Activated CD4-positive, alpha-beta T cell treated with anti-CD3 and anti-CD28 coated beads, Interleukin-2, Interleukin-4, amounts not matched to agents 100 ng/mL and 50 ng/mL, durations not matched to agents 16 hours and 8 hours (primary cell): Measurements from ENCODE around the gene COPB2.

Experiments
- DNase-seq: peaks from one replicate; pipeline ENCODE4 v3.0.0-alpha.2; 2020; ENCODE audit warnings: low spot score

The COPB2 gene

DNA sequence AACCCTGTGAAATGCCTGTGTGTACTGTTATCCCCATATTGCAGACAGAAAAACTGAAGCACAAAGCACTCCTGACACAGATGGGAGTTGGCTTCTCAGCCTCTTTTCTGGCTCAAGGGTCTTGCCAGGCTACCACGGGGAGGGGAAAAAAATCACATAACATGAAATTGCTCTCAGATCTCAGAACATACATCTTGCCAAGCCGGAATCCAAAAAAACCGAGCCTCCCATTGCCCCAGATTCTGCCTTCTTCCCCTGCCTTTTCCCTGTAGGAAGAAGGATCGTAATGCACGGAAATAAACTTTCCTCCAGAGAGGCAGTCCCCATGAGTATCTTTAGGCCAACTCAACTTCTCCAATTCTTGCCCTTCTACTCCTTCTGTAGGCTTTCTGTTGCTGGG, 62.2 kb downstream of the COPB2 start:
- DNase-seq: no peak

DNA sequence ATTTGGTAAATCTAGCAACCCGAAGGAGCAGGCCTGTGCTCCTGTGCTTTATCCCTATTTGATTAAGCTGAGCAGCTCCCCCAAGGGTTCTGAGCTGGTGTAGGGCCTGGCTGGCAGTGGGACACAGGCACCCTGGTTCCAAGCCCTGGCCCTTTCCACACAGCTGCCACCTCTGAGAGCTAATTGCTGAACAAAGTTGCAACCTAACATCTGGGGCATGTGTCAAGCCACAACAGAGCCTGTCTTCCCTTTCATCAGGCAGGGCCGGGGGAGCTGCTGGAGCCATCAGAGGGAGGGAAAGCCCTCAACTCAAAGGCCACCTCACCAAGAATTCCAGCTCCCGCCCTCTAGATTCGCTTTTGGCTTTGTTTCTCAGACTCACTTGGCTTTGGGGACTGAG, 62.7 kb downstream of the COPB2 start:
- DNase-seq: no peak

DNA sequence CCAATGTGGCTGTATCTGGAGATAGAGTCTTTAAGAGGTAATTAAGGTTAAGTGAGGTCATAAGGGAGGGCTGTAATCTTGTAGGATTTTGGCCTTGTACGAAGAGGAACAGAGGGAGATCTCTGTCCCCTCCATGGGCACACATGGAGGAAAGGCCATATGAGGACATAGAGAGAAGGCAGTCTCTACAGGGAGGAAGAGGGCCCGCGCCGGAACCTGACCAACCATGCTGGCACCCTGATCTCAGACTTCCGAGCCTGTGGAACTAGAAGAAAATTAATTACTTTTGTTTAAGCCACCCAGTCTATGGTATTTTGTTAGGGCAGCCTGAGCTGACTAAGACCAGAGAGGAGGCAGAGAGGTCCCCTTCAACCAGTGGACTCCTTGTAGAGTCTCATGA, 63.3 kb downstream of the COPB2 start:
- DNase-seq: no peak

DNA sequence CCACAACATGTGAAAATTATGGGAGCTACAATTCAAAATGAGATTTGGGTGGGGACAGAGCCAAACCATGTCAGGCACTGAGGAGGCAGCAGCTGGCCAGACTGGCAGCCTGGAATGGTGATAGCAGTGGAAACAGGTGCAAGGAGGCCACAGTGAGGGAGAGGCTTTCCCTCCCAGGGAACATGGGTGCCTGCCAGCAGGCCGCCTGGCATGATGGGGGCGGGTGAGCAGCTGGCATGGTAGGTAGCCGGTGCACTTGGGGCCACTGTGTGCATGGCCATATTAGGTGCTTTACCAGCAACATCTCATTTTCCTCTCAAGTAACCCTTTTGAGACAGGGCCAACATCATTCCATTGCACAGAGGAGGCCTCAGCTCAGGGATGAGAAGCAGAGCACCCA, 63.9 kb downstream of the COPB2 start:
- no peak for DNase-seq

DNA sequence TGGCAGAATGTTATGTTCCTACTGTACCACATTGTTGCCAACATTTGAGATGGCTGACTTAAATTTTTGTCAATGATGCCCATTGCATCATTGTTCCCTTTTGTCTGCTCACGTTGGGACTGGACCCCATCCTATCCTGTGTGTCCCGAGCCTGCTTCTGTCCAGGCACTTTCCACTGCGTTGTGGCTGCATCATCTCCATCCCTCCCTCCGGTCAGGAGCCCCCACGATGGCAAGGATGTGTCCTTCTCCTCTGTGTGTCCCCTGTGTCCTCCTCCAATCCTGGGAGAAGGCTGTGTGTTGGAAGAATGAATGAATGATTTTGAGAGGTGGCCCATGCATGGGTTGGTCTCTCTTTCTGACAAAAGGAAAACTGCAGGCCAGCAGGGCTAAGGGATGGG, 65.0 kb downstream of the COPB2 start:
- DNase-seq: no peak

DNA sequence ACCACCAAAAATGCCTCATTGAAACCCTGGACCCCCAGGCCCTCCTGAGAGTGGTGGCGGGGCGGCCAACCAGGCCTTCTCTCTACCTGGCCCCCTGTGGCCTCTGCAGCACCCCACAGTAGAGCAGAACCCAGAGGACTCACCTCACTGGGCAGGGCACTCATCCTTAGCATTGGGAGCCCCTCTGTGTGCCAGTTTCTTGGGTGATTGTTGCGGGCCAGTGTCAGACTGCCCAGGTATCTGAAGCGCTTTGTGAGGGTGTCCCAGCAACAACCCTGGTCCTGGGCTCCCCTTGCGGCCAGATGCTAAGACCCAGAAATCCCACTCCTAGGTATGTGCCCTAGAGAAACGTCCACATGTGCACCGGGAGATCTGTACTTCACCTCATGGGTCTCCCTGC, 66.3 kb downstream of the COPB2 start:
- DNase-seq: no peak

DNA sequence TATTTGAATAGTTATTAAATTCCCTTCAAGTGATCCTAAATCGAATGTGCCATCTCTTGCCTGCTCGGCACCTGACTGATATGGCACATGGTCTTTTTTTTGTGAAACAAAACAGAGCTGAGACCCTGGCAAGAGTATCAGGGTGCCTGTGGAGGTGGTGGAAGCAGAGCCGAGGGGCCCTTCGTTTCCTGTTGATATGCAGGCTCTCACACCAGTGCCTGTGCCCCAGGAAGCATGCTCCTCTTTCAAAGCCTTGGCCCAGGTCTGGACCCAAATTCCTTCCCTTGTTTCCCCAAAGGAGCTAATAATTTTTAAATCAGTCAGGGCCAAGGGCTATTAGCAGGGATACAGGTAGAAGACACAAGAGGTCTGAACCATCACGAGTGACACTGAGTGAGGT, 67.1 kb downstream of the COPB2 start:
- no peak for DNase-seq

DNA sequence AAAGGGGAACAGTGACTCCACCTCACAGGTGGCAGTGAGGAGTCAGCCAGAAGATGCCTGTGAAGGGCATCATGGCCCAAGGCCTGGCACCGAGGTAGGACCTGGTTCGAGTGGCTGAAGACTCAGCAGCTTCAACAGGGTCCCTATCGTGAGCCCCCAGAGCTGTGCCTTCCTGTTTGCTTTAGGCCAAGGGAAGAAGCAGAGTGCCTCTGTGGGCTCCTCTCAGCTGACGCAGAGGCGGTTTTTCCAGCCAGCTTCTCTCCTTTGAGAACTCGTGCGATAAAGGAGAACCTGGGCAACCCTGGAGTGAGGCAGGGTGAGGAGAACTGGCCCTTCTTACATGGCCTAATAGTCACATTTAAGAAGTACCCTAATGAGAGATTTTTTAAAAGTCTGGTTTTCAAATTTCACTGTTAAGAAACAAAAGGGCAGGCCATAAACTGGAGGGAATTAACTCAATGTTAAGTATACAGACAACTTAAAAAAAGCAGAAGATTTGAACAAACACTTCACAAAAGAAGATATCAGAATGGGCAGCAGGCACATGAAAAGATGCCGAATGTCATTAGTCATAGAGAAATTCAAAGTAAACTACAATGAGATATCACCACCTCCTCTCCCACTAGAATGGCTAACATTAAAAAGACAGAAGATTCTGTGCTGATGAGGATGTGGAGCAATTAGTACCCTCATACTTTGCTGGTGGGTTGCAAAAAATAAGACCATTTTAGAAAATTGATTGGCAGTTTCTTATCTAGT, 68.7 kb downstream of the COPB2 start:
- no peak for DNase-seq

DNA sequence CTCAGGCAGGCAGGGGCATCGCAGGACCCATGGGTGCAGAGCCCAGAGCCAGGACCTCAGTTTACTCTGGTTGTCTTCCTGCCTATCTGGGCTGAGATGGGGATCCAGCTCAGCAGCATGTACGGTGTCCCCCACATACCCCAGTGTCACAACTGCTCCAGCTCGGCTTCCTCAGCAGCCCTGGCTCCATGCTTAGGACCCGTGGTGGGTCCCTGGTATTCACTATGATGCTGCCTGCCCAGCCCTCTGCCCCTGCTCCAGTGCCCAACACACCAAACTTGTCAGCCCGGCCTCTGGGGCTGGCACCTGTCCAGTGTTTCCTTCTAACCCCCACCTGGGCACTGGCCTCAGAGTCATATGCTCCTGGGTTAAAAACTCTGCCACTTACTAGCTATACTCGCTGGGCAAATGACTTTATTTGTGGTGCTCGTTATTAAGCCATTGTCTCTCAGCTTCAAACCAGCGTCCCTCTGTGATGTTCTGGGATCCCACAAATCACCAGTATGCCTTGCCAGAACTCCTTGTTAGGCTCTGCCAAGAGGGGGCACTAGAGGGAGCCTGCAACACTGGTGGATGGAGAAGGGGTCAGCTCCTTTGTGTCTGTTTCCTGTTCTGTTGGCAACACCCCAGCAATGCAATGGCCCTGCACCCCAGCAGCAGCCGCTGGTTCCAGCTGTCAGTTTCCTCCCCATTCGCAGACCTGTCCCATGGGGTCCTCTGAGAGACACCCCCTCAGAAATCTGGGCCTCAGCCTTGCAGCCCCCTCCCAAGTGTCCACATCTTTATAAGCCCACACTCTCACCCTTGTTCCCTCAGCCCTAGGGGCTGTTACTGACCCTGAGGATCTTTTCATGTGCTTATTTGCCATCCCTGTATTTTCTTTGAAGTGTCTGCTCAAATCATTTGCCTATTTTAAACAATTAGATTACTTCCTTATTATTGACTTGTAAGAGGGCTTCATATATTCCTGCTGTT, 69.7 kb downstream of the COPB2 start:
- DNase-seq: no peak

DNA sequence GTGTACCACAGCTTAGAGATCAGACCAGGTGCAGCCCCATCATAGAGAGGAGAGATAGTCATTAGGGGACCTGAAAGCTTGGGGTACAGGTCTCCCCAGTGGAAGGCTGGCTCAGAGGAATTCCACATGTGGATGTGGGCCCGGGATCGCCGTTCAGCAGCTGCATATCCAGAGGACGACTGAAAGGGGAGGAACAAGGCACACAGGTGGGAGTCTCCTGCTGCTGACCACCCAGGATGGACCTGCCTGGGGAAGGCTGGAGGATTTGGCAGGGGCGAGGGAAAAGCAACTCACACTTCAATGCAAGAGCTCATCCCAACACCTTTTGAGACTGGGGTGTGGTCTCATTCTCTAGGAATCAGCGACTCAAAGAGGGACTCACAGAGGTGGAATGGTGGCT, 70.6 kb downstream of the COPB2 start:
- no peak for DNase-seq

DNA sequence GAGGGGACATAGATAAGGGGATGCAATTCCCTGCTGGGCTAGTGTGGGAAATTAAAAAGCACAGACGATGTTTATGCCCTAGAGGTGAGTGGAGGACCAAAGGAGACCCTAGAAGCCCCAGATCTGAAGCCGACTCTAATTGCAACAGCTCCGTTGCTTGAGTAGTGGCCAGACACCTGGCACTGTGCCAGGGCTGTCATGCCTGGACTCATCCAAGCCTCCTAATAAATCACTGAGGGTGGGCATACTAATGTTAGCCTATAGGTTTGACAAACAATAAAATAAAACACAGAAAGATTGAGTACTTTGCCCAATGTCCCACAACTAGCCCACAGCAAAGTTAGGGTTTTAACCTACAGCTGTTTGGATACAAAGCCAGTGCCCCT, 71.0 kb downstream of the COPB2 start:
- no peak for DNase-seq

DNA sequence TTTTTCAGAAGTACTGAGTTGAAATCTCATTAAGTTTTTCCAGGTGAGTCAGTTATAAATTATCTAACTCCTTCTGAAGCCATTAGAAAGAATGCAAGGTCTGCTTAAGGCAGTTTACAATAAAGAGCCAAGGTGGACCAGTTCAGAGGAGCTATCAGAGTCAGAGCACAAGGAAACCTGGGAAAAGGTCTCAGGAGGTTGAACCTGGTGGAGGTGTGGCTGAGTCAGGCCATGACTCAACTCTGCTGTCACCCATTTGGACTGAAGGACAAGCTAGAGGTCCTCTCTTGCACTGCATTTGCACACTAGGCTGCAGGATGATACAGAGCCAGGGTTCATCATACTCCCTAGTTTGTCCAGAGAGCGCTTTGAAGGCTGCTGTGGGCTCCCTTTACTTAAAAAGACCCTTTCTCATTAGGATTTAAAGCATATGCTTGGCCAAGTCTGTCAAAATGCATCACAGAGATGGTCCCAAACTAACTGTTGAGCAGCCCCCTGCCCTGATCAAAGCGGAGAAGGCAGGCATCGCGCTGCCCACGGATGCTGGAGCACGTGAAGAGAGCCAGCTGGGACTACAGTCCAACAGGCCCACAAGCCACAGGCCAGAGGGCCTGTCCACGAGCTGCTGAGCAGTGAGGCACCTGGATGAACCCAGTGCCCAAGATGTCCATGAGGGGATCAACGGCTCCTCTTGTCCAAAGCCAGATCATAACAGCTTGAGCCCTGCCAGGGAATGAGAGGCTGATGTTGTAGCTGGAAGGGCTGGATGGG, 71.6 kb downstream of the COPB2 start:
- DNase-seq: no peak

DNA sequence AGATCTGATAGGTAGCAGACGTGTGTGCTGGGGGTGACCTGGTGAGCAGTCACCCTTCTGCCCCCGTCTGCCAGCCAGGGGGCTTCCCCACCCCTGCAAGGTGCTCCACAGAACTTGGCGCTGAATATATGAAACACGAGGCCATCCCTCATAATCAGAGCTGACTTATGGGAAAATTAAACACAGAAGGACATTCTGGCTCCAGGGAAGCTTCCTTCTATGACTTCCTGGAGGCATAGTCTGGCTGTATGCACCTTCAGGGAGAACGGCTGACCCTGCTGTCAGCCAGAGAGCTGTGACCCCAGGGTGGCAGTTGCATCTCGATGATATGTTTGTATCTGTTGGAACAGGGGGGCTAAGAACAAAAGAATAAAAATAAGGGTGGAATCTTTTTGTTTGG, 72.2 kb downstream of the COPB2 start:
- no peak for DNase-seq

DNA sequence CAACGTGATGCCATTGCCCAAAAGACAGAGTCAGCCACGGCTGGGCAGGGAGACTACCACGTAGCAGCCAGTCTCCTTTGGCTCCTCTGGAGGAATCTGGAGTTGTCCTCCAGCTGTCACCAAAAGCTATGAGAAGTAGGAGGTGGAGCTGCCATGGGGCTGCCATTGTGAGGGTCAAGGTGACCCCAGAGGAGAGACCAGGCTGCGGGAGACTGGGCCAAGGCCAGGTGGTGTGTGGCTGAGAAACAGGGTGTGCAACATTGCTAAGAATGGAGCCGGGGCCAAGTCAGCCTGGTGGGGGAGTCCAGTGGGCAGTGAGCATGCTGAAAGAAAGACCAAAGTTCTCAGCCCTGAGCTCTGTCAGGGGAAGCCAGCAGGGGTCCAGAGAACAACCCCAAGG, 75.5 kb downstream of the COPB2 start:
- no peak for DNase-seq

DNA sequence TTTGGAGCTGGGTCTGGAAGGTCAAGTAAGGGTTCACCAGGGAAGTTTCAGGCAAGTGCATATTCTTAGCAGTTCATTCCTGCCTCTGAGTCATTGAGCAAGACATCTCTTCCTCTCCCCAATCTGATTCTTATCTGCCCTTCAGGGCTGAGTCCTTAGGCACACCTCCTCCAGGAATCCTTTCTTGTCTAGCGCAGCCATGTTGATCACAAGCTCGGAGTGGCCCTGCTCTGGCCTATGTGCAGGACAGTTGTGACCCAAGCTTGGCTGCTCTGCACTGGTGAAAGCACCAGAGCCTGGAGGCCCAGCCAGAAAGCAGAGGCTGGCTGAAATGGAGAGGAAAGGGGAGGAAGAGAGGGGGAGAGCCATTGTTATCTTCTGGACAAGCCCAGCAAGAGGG, 76.5 kb downstream of the COPB2 start:
- no peak for DNase-seq

DNA sequence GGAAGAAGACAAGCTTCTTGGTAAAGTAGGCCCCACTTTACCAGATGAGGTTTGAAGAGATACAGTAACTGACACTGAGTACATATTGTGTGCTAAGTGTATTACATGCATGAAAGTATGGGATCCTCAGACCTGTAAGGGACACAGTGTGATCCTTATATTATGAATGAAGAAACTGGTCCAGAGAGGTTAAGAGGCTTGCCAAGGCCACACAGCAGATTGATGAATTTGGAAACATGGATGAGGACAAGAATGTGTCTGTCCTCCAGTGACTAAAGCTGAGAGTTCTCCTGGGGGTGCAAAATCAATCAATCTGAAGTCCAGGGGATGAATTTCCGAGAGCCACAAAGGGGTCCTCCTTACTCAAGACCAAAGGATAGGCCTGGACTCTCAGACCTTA, 77.0 kb downstream of the COPB2 start:
- no peak for DNase-seq

DNA sequence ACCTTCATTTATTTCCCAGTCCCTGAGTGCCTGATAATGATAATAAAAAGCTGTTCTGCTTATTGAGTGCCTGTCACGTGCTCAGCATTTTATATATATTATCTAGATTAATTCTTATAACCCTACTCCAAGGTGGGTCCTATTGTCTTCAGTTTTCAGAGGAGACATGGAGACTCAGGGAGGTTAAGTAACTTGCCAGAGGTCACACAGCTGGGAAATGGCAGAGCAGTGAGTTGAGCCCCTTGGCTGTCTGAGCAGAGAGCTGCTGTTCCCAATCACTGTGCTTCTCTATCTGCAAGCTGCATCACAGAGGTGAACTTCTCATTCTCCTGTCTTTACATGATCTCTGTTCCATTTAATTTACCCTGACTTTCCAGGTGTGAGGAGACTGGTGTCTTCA, 77.9 kb downstream of the COPB2 start:
- DNase-seq: no peak

DNA sequence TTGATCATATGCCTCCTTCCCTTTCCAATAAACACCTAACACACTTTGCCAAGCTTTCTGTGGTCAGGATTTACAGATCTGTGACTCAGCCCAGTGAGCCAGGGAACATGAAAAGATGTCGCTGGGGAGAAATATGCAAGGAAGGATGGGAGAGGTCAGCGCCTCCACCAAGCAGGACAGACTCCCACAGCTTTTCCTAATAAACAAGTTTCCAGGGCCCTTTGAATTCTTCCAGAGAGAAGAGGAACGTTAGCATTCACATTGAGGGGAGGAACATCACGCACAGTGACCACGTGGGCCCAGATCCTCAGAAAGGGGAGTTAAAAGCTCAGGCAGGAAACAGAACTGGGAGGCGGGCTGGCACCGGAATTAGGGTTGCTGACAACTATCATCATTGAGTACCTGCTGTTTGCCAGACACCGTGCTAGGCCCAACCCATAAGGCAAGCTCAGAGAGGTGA, 78.9 kb downstream of the COPB2 start:
- DNase-seq: no peak

DNA sequence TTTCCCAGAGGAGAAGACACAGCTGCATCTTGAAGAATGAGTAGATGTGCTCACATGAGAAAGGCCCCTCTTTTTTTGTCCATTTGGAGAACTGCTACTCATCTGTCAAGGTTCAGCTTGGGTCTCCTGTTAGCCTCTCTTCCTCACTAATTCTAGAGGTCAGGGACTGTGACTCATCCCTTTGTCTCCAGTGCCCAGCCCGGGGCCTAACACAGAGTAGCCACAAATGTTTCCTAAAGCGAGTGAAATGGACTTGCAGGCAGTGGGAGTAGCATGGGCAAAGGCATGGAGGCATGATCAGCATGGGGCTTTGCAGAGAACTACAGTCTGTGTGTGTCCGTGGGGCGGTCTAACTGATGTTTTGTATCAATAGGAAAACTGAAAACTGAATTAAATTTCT, 79.6 kb downstream of the COPB2 start:
- no peak for DNase-seq

DNA sequence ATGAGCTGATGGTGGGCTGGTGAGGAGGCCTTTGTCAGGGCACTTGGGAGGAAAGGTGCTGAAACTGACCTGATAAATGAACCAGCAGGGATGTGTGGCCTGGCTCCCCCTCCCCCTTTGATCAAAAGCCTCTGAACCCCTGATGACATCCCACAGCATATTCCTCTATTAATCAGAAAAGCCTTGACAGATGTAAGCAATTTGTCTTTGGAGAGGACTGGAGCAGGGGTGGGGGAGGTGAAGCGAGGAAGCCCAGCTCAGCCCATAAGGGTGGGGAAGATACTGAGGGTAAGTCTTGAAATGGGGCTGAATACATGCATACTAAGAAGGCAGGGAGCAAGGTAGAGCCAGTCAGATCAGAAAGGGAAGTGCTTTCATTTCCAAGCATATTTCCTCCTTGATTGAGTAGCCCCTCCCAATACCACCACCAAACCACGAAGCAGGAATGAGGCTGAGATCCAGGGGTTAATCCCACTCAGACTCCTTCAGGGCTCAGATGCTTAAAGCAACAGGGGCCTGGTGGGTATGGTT, 80.3 kb downstream of the COPB2 start:
- no peak for DNase-seq

DNA sequence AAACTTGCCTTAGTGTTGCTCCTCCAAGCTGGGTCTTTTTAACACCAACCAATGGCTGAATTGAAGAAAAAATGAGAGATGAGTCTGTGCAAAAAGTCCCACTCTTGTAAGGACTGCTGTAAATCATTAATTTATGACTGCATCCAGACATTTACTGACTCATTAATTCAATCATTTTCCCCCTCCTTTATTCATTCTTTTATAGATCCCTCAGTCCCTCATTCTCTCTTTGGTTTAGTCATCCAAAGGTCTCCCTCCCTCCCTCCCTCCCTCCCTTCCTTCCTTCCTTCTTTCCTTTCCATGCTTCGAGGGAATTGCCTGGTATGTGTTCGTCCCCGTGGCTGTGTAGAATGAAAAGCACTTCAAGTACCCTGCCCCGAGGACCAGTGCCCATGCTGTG, 80.9 kb downstream of the COPB2 start:
- no peak for DNase-seq
